Adrenal gland (tissue), 12 donors: ENCODE data around the gene LRRC28. TPM values are rescaled to one million over a fixed set of nuclear protein-coding genes. Genes with fewer than 3 reads are reported as not detected.

Source experiments
- DNase-seq, 7 donors: peaks; one replicate each; pipeline ENCODE4 v3.0.0-alpha.2; 2019 to 2020
- H3K27ac ChIP-seq, 5 donors: fragments of 200-600 bp; sonication (generic) in 4 of 5; 1 replicate in 3 of 5; 2 replicates in 2 of 5; pipeline versions ENCODE4 v1.5.1 to v1.8.0; 2016 to 2020; ENCODE audit warnings: mild to moderate bottlenecking in 1 of 5
- H3K27me3 ChIP-seq: fragments of 200-600 bp; 2 replicates; pipeline ENCODE4 v1.8.0; 2021
- H3K36me3 ChIP-seq, 2 donors: fragments of 200-600 bp; replicated peaks in 1 of 2; 1 replicate in 1 of 2; 2 replicates in 1 of 2; pipeline versions ENCODE4 v1.5.1 to v1.8.0; 2018 to 2022
- H3K4me1 ChIP-seq, 2 donors: fragments of 200-600 bp; replicated peaks in 1 of 2; 1 replicate in 1 of 2; 2 replicates in 1 of 2; pipeline versions ENCODE4 v1.5.1 to v1.8.0; 2018 to 2021
- H3K4me3 ChIP-seq, 4 donors: fragments of 200-600 bp; sonication (generic) in 3 of 4; one replicate each; pipeline ENCODE4 v1.5.1; 2016 to 2018
- H3K9me3 ChIP-seq, 3 donors: fragments of 200-600 bp; sonication (generic) in 1 of 3; replicated peaks in 1 of 3; 1 replicate in 2 of 3; 2 replicates in 1 of 3; pipeline versions ENCODE4 v1.5.1 to v1.8.0; 2016 to 2021
- POLR2A ChIP-seq, 2 donors: fragments of 450-650 bp; IDR thresholded peaks; one replicate each; pipeline ENCODE4 v1.6.1; 2017; ENCODE audit warnings: antibody characterized with exemption in 2 of 2, mild to moderate bottlenecking in 2 of 2, moderate library complexity in 1 of 2
- WGBS, 4 donors: extraction: QIAGEN DNeasy Blood & Tissue Kit in 2 of 4; methylation state at CpG; one replicate each; pipeline versions ENCODE4 v1.1.5 to v1.1.7; 2013 to 2017; 5-methylcytosine and 5-hydroxymethylcytosine counted together
- intact Hi-C, 2 donors: fragments of 100-400 bp; cut with DNase I; formaldehyde crosslinking; loops; one replicate each; pipeline versions ENCODE4 v1.14.1 to v1.15.0; 2022 to 2023
- polyA plus RNA-seq, 3 donors: library from polyadenylated mRNA; stranded (reverse); fragments of 200-250 nt in 2 of 3; fragments of 350-450 nt in 1 of 3; fragmentation: Illumina TruSeq in 1 of 3; extraction: RNeasy Lipid Tissue Mini Kit (QIAGEN cat#74804) in 1 of 3; gene quantifications; one replicate each; pipeline ENCODE4 v1.2.3, GENCODE V29; 2013 to 2014
- total RNA-seq, 9 donors: library from RNA; depleted of rRNA in 4 of 9; stranded (reverse); fragments of >200 nt in 4 of 9; fragments of 120-200 nt in 1 of 9; fragmentation: NEBNext Ultra II Directional in 1 of 9; extraction: Animal tissue kit (Norgen Biotek cat#: 25700) in 1 of 9; gene quantifications; one replicate each; pipeline versions ENCODE4 v1.1.0 to v1.2.4, GENCODE V29; 2013 to 2023
- TF ChIP-seq, protein P1 (sequence below), 6 experiments: fragments of 450-650 bp in 4 of 6; fragments of 200-600 bp in 2 of 6; sonication (generic) in 1 of 6; IDR thresholded peaks; 1 replicate in 5 of 6; 2 replicates in 1 of 6; pipeline versions ENCODE4 v1.5.1 to v1.8.0; 2016 to 2021; ENCODE audit warnings: antibody characterized with exemption in 6 of 6, mild to moderate bottlenecking in 2 of 6, moderate library complexity in 1 of 6
- donor health status: healthy with polysubstance abuse.
- donor health status: Bipolar disorder and iron deficiency.
- donor health status: DM: yes; HTN: yes; CAD: no.
- donor health status: DM: no; HTN: no; CAD: no.
- donor health status: DM: no; HTN: no; CAD: no.
- donor health status: DM: yes; HTN: yes; CAD: no.

LRRC28 gene
- total and polyA plus RNA-seq, 12 donors: 4.4 to 49.8 (median 22.0) TPM

- Histone ChIP-seq H3K27me3 (no peaks in the 10 kb centered on the region), H3K27ac (no peak overlapping the region), H3K36me3 (no peaks in the 10 kb centered on the region), H3K4me3 (no peak overlapping the region), H3K4me1 (peaks cover 0 to 11% of the 10 kb centered on the region in 2 donors), H3K9me3 (peaks cover 0 to 5% (median 2%) of the 10 kb centered on the region in 3 donors)
- 84 to 92% (median 87%) methylated on average over 6 of the region's 6 CpGs for WGBS, 4 donors
- TF ChIP-seq POLR2A (IDR thresholded peaks at IDR 0.05): no peak
- TF ChIP-seq, protein P1, sequence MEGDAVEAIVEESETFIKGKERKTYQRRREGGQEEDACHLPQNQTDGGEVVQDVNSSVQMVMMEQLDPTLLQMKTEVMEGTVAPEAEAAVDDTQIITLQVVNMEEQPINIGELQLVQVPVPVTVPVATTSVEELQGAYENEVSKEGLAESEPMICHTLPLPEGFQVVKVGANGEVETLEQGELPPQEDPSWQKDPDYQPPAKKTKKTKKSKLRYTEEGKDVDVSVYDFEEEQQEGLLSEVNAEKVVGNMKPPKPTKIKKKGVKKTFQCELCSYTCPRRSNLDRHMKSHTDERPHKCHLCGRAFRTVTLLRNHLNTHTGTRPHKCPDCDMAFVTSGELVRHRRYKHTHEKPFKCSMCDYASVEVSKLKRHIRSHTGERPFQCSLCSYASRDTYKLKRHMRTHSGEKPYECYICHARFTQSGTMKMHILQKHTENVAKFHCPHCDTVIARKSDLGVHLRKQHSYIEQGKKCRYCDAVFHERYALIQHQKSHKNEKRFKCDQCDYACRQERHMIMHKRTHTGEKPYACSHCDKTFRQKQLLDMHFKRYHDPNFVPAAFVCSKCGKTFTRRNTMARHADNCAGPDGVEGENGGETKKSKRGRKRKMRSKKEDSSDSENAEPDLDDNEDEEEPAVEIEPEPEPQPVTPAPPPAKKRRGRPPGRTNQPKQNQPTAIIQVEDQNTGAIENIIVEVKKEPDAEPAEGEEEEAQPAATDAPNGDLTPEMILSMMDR (IDR thresholded peaks at IDR 0.05): no peak
- no peak for DNase-seq
- intact Hi-C loops: no loop called here
Observed at GRCh38 chr15:99307735-99308134, 56.5 kb downstream of the LRRC28 start.

DNA sequence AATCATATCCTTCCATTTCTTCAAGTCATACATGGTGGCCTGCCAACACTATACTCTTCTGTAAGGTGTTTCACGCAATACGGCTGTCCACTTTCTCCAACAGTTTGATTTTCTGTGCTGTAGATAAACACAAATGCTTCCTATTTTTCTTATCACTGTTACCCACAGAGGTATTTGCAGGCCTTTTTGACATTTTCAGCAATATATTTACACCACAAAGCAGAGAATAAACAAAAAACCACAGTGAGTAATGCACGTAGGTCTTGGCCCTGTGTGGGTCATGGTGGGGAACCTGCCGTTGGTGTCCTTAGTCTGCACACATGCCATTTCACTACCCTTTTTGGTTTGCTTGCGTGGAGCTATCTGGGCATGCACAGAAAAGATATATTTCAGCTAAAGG lies 59.5 kb downstream of the LRRC28 start:
- H3K36me3 ChIP-seq: peaks cover 0 to 4% of the 10 kb centered on the region in 2 donors
- intact Hi-C loops: no loop called here
- no peak overlapping the region for H3K27ac ChIP-seq
- no peak for TF ChIP-seq POLR2A (IDR thresholded peaks at IDR 0.05)
- TF ChIP-seq, protein P1 (IDR thresholded peaks at IDR 0.05): no peak
- H3K9me3 ChIP-seq: peaks cover 0 to 13% (median 12%) of the 10 kb centered on the region in 3 donors
- H3K4me3 ChIP-seq: no peak overlapping the region
- peaks cover 0 to 11% of the 10 kb centered on the region in 2 donors for H3K4me1 ChIP-seq
- H3K27me3 ChIP-seq: no peaks in the 10 kb centered on the region
- 86 to 95% (median 93%) methylated on average over 5 of the region's 5 CpGs for WGBS, 4 donors
- DNase-seq: no peak

DNA sequence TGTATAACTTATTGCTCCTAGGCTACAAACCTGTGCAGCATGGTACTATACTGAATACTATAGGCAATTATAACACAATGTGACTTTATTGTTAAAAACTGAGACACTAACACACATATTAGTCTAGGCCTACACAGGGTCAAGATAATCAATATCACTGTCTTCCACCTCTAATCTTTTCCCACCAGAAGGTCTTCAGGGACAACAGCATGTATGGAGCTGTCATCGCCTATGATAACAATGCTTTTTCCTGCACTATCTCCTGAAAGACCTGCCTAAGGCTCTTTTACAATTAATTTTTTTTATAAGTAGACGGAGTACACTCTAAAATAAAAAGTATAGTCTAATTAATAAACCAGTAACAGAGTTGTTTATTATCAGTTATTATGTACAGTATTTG lies 60.9 kb downstream of the LRRC28 start:
- no peaks in the 10 kb centered on the region for H3K4me1 ChIP-seq
- H3K27me3 ChIP-seq: no peaks in the 10 kb centered on the region
- TF ChIP-seq, protein P1 (IDR thresholded peaks at IDR 0.05): no peak
- TF ChIP-seq POLR2A (IDR thresholded peaks at IDR 0.05): no peak
- H3K9me3 ChIP-seq: peaks cover 0 to 13% (median 12%) of the 10 kb centered on the region in 3 donors
- H3K36me3 ChIP-seq: peaks cover 0 to 4% of the 10 kb centered on the region in 2 donors
- DNase-seq: no peak
- intact Hi-C loops: no loop called here
- no peak overlapping the region for H3K27ac ChIP-seq
- H3K4me3 ChIP-seq: no peak overlapping the region
- 68 to 96% (median 94%) methylated on average over 2 of the region's 2 CpGs for WGBS, 4 donors

- Histone ChIP-seq H3K27me3 (no peaks in the 10 kb centered on the region), H3K36me3 (peaks cover 0 to 4% of the 10 kb centered on the region in 2 donors), H3K4me3 (no peak overlapping the region), H3K9me3 (peaks cover 0 to 13% (median 12%) of the 10 kb centered on the region in 3 donors), H3K4me1 (no peaks in the 10 kb centered on the region), H3K27ac (no peak overlapping the region)
- intact Hi-C loops: no loop called here
- TF ChIP-seq POLR2A (IDR thresholded peaks at IDR 0.05): no peak
- TF ChIP-seq, protein P1 (IDR thresholded peaks at IDR 0.05): no peak
- WGBS, 4 donors: 96 to 97% (median 96%) methylated on average over 3 of the region's 3 CpGs
- no peak for DNase-seq
Observed at GRCh38 chr15:99312794-99313193, 61.5 kb downstream of the LRRC28 start.
